ENCODE measurements around the gene TTLL10.
"Not testable (repeated sequence)": the region's sequence is repeated elsewhere in the genome, so short reads cannot be mapped to it uniquely, and the experiment has no call there.

The TTLL10 gene

DNA sequence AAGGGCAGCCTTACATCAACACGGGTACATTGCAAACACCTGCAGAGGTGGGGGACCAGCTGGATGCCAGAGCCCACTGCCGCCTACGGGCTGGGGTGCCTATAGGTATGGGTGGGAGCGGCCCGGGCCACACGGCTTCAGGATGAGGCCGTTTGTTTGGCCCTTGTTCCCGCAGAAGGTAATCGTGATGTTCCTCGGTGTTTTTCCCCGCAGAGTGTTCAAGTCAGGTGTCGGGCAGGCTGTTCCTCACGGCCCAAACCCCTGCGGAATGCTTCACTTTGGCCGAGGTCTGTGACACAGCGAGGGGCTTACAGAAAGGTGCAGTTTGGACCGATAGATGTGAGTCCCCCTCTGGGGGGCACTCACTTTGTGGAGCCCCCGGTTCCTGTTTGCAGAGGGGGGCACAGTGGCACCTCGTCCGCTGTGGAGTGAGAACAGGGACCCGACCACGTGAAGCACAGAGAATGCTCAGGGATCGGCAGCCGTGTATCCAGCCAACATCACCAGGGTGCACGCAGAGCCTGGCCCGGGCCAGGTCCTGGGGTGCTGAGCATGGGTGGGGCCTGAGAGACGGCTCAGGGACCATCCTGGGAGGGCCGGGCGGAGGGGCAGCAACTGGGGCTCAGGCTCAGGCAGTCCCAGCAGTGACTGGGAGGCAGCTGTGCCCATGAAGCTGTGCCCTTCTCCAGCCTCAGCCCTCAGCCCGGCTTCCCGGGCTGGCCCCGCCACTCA lies 453 bp upstream of the TTLL10 start:
- no peak for DNase-seq (ENCODE audit: low spot score)

DNA sequence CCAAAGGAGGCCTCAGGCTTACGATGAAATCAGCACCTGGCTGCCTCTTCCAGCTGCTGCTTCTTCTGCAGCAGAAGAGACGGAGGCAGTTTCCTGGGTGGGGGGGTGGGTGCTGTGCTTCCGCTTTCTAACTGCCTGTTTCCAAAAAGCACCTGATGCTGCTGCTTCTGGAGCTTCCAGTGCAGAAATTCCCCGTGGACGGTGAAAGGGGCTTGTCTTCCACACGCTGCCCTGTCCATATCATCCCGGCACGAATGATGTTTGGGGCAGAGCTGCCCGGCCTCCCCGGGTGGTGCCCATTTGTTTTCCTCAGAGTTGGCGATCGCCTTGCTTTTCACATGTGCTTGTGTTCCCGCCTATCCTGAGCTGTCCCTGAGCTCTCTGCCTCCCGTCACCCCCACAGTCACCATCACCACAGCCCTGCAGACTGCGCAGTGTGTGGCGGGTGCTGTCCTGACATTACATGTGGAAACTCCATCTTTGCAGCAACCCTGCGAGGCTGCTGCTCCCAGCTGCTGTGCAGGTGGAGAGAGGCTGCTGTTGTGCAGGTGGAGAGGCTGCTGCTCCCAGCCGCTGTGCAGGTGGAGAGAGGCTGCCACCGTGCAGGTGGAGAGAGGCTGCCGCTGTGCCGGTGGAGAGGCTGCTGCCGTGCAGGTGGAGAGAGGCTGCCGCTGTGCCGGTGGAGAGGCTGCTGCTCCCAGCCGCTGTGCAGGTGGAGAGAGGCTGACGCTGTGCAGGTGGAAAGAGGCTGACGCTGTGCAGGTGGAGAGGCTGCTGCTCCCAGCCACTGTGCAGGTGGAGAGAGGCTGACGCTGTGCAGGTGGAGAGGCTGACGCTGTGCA lies 1.8 kb downstream of the TTLL10 start:
- no peak for DNase-seq (ENCODE audit: low spot score)

DNA sequence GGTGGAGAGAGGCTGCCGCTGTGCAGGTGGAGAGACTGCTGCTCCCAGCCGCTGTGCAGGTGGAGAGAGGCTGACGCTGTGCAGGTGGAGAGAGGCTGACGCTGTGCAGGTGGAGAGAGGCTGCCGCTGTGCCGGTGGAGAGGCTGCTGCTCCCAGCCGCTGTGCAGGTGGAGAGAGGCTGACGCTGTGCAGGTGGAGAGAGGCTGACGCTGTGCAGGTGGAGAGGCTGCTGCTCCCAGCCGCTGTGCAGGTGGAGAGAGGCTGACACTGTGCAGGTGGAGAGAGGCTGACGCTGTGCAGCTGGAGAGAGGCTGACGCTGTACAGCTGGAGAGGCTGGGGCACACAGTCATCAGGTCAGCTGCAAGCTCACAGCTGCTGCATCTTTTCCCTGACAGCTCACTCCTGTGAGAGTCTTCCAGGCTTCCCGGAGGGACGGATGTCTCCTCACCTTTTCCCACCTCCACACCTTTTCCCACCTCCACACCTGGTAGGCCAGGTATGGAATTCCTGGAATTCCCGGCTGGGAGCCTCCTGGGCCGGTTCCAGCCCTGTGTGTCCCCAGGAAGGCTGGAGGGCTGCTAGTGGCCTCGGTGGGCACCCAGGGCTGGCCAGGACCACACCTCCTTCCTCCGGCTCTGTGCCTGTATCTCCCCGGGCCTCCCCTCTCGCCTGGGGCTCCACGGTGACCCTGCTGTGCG lies 2.5 kb downstream of the TTLL10 start:
- DNase-seq (ENCODE audit: low spot score): not testable (repeated sequence)

DNA sequence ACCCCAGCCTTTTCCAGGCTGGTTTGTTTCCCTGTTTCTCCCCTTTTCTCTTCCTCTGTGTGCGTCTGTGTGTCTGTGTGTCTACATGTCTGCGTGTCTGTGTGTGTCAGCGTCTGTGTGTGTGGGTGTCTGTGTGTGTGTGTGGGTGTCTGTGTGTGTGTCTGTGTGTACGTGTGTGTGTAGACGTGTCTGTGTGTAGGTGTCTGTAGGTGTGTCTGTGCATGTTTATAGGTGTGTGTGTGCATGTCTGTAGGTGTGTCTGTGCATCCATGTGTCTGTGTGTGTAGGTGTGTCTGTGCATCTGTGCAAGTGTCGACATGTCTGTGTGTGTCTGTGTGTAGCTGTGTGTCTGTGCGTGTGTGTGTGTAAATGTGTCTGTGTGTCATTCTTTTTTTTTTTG lies 3.3 kb downstream of the TTLL10 start:
- DNase-seq (ENCODE audit: low spot score): no peak

DNA sequence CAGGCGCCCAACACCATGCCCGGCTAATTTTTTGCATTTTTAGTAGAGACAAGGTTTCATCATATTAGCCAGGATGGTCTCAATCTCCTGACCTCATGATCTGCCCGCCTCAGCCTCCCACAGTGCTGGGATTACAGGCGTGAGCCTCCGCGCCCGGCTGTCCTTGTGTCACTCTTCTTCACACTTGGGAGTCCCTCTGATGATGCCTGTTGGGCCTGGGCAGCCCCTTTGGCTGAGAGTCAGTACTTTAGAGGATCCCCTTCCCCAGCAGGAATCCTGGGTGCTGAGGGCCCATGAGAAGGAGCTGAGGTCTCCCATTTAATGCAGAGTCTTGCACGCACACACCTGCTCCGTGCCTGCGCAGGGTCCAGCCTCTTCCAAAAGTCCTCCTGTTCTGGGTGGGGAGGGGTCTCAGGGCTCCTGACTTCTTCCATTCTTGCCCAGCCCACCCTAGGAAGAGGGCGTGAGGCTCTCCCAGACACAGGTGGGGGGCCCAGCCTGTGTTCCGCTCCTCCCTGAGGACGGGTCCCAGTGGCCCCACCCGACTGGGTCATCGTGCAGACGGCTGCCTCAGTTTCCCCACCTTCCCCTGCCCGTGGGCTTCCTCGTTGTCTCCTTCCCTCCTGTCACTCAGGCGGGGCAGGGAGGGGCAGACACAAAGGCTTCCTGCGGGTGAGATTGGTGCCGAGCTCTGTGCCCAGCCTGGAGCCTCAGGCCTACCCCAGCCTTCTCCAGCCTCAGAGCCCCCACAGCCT lies 3.9 kb downstream of the TTLL10 start:
- DNase-seq (ENCODE audit: low spot score): no peak

DNA sequence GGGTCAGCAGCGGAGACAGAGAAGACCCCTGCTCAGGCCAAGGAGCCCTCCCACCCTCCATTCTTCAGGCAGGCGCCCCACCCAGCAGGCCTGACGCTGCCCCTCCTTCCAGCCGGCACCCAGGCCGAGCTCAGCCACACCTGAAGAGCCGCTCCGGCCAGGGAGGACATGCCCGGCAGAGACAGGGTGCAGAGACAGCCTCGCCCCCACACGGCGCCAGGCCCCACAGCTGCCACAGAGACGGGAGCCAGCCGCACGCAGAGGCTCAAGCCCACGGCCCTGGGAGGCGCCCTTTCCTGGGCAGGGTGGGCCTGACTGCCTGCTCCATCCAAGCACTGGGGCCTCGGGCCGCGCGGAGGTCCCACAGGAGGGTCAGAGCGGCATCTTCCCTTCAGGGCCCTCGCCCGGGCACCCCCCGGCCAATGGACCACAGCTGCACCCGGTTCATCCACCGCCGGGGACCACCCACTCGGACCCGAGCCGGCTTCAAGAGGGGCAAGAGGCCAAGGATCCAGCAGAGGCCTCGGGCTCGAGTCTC lies 5.2 kb downstream of the TTLL10 start:
- DNase-seq (ENCODE audit: low spot score): no peak

DNA sequence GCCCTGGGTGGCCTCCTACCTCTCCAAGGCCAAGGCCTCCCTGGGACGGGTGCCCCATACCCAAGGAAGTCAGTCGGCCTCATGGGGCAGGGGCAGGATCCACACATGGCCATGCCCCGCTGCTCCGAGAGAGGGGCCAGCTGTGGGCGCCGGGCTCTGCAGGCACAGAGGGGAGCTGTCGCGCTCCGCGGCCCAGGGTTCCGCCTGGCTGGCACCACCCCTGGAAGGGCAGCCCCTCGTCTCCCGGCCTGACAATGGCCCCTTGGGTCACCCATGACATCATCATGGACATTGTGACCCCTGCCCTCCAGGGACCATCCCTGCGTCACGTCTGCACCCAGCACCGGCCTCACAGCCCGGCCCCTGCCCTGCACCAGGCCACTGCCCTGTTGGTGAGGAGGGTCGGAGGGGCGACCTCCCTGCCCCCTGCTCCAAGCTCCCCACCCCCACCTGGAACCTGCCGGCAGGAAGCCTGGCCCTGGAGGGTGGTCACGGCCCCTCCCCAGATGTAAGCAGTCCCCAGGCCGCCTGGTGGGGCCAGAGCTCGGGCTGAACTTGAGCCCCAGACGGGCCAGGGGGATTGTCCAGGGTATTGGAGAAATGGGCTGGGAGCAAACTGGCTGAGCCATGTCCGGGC lies 5.8 kb downstream of the TTLL10 start:
- DNase-seq (ENCODE audit: low spot score): no peak

DNA sequence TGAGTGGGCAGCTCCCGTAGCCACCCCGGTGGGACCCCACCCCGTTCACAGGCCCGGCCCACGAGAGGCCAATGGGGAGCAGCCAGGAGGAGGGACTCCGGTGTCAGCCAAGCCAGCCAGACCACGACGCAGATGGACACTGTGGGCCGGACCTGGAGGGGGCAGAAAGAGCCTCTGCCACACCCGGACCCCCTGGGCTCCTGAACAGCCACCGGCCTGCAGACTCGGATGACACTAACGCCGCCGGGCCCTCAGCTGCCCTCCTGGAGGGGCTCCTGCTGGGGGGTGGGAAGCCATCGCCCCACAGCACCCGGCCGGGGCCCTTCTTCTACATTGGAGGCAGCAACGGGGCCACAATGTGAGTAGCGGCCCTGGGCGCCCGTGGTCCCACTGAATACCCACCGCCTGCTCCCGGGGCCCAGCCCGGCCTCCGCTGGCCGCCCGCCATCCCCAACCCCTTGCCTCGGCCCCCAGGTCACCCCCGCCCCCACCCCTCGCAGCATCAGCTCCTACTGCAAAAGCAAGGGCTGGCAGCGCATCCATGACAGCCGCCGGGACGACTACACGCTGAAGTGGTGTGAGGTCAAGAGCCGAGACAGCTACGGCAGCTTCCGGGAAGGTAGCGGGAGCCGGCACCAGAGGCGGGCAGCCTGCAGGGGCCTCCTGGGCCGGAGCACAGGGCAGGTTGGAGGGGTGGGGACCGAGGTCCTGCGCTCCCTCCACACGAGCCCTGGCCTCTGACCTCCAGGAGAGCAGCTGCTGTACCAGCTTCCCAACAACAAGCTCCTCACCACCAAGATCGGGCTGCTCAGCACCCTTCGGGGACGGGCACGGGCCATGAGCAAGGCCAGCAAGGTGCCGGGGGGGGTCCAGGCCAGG lies 6.5 kb downstream of the TTLL10 start:
- DNase-seq (ENCODE audit: low spot score): no peak

DNA sequence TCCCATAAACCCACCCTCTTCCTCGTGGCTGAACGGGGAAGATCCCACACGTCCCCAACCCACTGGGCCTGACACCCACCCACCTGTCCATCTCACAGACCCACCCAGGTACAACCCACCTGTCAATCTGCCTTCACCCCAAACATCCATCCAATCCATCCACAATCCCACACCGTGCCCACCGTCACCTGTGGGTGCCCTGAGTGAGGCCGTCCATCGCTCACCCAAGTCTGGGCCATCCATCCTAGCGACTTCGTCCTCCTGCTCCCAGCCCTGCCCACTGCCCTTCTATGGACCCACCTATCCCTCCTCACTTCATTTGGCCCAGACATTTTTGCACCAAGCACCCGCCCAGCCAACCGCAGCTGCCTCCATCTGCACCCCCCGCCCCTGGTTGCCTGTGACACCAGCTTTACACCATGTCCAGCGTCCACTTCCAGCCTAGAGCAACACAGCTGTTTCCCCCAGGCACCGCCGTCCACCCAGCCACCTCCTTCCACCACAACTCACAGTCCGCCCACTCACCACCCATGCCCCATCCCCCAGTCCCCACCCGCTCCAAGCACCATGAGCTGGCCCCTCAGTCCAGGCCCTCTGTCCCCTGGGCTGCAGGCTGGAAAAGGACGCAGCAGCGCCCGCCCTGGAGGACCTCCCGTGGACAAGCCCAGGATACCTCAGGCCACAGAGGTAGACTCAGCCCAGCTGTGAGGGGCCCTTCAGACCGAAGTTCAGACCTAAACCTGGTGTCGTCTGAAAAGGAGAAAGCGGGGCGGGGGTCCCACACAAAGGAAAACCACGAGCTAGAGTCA lies 7.7 kb downstream of the TTLL10 start:
- DNase-seq (ENCODE audit: low spot score): no peak

DNA sequence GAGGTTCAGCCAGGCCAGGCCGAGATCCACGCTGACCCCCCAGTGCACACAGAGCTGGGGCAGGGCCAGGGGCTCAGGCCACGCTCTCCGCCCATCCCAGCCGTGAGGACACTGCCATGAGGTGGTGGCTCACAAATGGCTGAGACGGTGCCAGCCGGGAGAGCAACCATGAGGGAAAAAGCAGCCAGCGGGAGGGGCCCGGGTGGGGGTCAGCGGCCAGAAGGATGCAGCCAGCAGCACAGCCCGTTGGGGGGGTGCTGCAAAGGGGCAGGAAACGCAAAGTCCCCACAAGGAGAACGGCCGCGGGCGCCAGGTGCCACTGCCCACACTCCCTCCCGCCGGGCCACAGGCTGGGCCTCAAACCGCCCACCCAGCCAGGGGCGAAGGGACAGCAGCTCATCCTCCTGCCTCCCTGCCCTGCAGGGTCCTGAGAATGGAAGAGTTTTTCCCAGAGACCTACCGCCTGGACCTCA lies 8.3 kb downstream of the TTLL10 start:
- DNase-seq (ENCODE audit: low spot score): no peak

DNA sequence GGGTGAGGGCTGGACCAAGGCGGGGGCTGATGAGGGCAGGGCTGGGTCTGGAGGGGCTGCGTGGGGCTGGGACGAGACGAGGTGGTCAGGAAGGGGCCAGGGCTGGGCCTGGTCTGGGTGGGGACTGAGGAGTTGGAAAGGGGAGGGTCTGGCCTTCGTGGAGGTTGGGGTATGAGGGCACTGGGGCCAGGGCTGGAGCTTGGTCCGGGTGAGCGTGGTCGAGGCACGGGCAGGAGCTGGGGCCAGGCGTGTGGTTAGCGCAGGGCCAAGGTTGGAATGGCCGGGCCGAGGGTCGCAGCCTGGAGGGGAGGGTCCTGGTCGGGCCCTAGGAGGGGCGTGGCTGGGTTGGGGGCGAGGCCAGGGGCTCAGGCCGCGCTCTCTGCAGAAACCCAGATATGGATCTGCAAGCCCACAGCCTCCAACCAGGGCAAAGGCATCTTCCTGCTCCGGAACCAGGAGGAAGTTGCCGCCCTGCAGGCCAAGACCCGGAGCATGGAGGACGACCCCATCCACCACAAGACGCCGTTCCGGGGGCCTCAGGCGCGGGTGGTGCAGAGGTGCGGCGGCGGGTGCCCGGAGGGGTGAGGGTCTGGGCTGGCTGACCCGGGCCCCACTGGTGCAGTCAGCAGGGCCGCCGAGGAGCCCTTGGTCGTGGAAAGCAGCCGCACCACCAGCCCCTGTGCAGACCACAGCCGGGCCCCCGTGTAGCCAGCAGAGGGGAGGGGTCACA lies 9.0 kb downstream of the TTLL10 start:
- no peak for DNase-seq (ENCODE audit: low spot score)

DNA sequence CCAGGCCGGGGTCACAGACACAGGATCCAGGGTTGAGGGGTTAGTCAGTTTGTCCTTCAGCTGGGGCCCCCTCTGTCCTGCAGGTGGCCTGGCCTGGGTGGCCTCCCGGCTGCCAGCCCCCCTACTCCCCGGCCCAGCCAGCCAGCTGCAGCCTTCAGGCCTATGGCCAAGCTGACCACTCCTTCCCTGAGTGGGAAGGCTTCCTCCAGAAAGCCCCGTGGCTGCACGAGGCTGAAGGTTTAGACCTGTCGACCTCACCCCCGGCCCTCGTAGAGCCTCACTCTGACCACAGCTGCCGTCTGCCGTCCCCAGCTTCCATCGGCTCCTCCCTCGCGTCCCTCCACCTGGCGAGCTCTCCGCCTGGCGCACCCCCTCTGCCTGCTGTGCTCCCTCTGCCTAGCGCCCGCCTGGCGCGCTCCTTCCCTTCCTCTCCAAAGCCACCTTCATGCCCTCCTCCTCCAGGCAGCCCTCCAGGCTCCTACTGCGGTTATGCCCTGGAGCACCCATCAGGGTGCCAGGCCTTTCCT lies 9.6 kb downstream of the TTLL10 start:
- DNase-seq (ENCODE audit: low spot score): no peak

DNA sequence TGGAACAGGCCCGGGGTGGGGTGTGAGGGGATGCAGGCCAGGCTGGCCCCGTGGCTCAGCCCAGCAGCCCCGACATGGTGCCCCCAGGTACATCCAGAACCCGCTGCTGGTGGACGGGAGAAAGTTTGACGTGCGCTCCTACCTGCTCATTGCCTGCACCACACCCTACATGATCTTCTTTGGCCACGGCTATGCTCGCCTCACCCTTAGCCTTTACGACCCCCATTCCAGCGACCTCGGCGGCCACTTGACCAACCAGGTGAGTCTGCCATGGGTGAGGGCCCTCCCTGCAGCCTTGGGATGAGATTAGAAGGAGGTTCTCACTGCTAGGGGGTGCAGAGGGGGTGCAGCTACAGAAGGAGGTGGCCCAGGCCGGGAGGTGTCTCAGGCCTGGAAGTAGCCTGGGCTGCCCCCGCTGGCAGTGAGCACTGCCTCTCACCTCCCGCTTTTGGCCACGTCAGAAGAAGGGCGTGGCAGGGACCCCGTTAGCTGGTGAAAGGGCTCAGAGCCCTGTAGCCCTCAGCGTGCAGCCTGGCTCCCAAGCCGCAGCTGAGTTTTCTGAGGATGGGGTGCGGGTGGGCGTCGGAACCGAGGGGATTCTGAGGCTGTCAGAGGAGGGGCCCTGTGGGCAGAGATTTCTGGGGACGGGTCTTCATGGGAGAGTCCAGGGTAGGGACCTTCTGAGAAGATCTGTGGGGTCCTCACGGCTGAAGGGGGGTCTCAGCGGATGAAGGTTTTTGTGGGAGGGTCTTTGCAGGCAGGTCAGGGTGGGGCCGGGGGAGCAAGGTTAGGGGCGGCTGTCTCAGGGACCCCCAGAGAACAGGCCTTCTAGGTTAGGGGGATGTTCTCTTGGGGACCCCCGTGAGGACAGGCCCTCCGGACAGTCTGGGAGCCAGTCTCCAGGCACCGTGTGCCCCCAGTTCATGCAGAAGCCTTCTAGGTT lies 10.4 kb downstream of the TTLL10 start:
- DNase-seq (ENCODE audit: low spot score): no peak

DNA sequence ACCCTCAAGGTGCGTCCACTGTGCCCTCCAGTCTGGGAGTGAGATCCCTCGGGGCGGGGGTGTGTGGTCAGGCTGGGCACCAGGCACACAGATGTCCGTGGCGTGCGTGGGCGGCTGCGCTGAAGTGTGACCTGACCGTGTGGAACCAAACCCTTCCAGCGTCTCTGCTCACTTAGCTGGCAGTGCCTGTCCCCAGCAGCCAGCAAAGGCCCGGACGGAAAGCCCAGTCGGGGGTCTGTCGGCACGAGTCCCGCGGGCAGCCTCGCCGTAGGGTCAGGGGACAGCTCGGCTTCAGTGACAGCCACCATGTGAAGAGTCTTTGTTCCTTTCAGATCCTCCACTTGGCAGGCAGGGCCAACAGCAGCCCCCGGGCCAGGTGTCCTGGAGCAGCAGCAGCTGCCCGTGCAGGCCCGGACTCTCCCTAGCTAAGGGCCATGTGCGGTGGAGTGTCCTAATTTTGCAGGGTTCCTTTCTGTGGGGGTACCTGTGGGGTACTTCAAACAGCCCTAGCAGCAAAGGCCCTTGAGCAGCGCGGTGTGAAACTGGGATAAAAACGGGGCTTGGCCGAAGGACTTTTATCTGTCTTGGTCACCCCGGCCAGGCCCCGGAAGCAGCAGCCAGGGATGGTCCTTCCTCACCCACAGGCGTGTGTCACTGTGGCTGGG lies 11.6 kb downstream of the TTLL10 start:
- no peak for DNase-seq (ENCODE audit: low spot score)

DNA sequence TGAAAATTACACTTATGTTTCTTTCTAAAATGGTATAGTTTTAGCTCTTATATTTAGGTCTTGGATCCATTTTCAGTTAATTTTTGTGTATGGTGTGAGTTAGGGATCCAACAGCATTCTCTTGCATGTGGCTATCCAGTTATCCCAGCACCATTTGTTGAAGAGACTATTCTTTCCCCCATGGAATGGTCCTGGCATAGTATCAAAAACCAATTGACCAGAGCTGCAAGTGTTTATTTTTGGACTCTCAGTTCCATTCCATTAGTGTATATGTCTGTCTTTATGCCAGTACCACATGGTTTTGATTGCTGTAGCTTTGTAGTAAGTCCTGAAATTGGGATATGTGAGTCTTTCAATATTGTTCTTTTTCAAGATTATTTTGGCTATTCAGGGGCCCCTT lies 14.3 kb downstream of the TTLL10 start:
- no peak for DNase-seq (ENCODE audit: low spot score)

DNA sequence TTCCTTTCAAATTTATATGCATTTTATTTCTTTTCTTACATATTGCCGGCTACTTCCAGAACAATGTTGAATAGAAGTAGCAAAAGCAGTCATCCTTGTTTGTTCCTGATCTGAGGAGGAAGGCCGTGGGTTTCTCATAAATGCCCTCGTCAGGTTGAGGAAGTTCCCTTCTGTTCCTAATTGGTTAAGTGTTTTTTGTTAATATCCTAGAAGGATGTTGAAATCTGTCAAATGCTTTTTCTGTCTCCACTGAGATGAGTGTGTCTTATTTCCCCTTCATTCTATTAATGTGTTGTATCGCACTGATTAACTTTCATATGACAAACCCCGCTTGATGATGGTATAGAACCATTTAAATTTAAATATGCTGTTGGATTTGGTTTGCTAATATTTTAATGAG lies 15.4 kb downstream of the TTLL10 start:
- DNase-seq (ENCODE audit: low spot score): no peak

DNA sequence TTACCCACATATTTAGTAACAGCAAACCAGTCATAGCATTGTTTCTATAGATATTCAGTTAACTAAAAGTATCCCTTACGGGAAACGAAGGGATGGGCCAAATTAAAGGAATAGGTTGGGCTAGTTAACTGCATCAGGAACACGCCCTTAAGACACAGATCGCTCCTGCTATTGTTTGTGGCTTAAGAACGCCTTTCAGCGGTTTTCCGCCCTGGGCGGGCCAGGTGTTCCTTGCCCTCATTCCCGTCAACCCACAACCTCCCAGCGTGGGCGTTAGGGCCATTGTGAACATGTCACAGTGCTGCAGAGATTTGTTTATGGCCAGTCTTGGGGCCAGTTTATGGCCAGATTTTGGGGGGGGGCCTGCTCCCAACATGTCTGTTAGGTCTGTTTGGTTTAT lies 18.1 kb downstream of the TTLL10 start:
- DNase-seq (ENCODE audit: low spot score): no peak
